ENCODE results near the gene OPHN1.

DNA sequence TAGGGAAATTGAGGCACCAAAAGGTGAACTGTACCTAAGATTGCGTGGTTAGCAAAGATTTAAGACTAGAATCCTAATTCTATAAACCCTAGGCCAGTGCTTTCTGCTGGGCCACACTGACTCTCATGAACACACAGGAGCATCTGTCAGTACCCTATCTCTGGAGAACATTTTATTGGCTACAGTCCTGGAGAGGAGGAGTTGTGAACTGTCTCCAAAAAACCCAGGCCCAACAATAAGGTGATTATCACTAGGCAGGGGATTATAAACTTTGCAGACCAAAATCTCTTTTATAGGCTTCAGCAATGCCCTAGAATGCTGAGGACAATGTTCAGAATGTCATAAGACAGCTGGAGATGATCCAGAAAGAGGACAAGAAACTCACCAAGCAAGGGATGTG is 24.1 kb downstream of the OPHN1 start:
- TF ChIP-seq, protein P1, sequence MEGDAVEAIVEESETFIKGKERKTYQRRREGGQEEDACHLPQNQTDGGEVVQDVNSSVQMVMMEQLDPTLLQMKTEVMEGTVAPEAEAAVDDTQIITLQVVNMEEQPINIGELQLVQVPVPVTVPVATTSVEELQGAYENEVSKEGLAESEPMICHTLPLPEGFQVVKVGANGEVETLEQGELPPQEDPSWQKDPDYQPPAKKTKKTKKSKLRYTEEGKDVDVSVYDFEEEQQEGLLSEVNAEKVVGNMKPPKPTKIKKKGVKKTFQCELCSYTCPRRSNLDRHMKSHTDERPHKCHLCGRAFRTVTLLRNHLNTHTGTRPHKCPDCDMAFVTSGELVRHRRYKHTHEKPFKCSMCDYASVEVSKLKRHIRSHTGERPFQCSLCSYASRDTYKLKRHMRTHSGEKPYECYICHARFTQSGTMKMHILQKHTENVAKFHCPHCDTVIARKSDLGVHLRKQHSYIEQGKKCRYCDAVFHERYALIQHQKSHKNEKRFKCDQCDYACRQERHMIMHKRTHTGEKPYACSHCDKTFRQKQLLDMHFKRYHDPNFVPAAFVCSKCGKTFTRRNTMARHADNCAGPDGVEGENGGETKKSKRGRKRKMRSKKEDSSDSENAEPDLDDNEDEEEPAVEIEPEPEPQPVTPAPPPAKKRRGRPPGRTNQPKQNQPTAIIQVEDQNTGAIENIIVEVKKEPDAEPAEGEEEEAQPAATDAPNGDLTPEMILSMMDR (IDR thresholded peaks at IDR 0.05): no peak
- no peak for TF ChIP-seq POLR2A (IDR thresholded peaks at IDR 0.05)
- no peak for TF ChIP-seq POLR2AphosphoS5 (IDR thresholded peaks at IDR 0.05)
